Hematopoietic multipotent progenitor cell treated with erythropoietin and hydrocortisone succinate and interleukin-3 and kit ligand, for 8 days (in vitro differentiated cells): Measurements from ENCODE around the gene KCNK3.
"Not testable (repeated sequence)": the region's sequence is repeated elsewhere in the genome, so short reads cannot be mapped to it uniquely, and the experiment has no call there.

ENCODE experiments used
- DNase-seq: peaks from one replicate; pipeline ENCODE4 v3.0.0-alpha.2; 2015

The KCNK3 gene

GRCh38 chr2:26733413-26733812 is 40.9 kb downstream of the KCNK3 start:
- no peak for DNase-seq

- no peak for DNase-seq
Observed at GRCh38 chr2:26735097-26735496, 42.6 kb downstream of the KCNK3 start.

GRCh38 chr2:26735883-26736588 is 43.5 kb downstream of the KCNK3 start:
- DNase-seq = no peak

- no peak for DNase-seq
Observed at GRCh38 chr2:26737221-26737620, 44.7 kb downstream of the KCNK3 start.

- no peak for DNase-seq
Observed at GRCh38 chr2:26738481-26738880, 46.0 kb downstream of the KCNK3 start.

- no peak for DNase-seq
Observed at GRCh38 chr2:26739514-26739913, 47.0 kb downstream of the KCNK3 start.

GRCh38 chr2:26740346-26740745 is 47.8 kb downstream of the KCNK3 start:
- DNase-seq = no peak

GRCh38 chr2:26740890-26741302 is 48.4 kb downstream of the KCNK3 start:
- DNase-seq = peak; percentile 73

GRCh38 chr2:26742048-26742770 is 49.7 kb downstream of the KCNK3 start:
- no peak for DNase-seq

GRCh38 chr2:26743852-26744251 is 51.3 kb downstream of the KCNK3 start:
- DNase-seq = no peak

- no peak for DNase-seq
Observed at GRCh38 chr2:26744953-26745352, 52.4 kb downstream of the KCNK3 start.

- DNase-seq = peak; percentile 82
Observed at GRCh38 chr2:26745609-26746327, 53.2 kb downstream of the KCNK3 start.

GRCh38 chr2:26746934-26747333 is 54.4 kb downstream of the KCNK3 start:
- DNase-seq = no peak

GRCh38 chr2:26749787-26750420 is 57.4 kb downstream of the KCNK3 start:
- not testable (repeated sequence) for DNase-seq

- not testable (repeated sequence) for DNase-seq
Observed at GRCh38 chr2:26750467-26750866, 57.9 kb downstream of the KCNK3 start.

GRCh38 chr2:26752656-26753055 is 60.1 kb downstream of the KCNK3 start:
- no peak for DNase-seq

GRCh38 chr2:26754539-26754938 is 62.0 kb downstream of the KCNK3 start:
- no peak for DNase-seq

- DNase-seq = no peak
Observed at GRCh38 chr2:26754972-26755670, 62.6 kb downstream of the KCNK3 start.

GRCh38 chr2:26756337-26756736 is 63.8 kb downstream of the KCNK3 start:
- DNase-seq = no peak

GRCh38 chr2:26757873-26758789 is 65.6 kb downstream of the KCNK3 start:
- DNase-seq = peak; percentile 53

- DNase-seq = no peak
Observed at GRCh38 chr2:26758790-26759321, 66.3 kb downstream of the KCNK3 start.
